ENCODE results near the gene OSBPL3.

Gene OSBPL3

GRCh38 chr7:25006276-25006675 lies 26.3 kb upstream of the OSBPL3 start:
- Histone ChIP-seq H3K27me3 (ENCODE audit: control insufficient read depth, insufficient read depth, low read length) (no peaks in the 10 kb centered on the region), H3K4me2 (ENCODE audit: low read length) (no peak overlapping the region), H3K36me3 (ENCODE audit: insufficient read depth, low read length) (no peaks in the 10 kb centered on the region), H3K9ac (ENCODE audit: low read depth, low read length) (no peak overlapping the region), H3K4me1 (ENCODE audit: control insufficient read depth, insufficient read depth, low read length) (peaks cover 6% of the 10 kb centered on the region), H3K9me3 (replicated peaks; ENCODE audit: low read length) (no peaks in the 10 kb centered on the region), H3K4me3 (ENCODE audit: low read length) (no peak overlapping the region)

- H3K4me1 ChIP-seq (ENCODE audit: control insufficient read depth, insufficient read depth, low read length), result peaks cover 6% of the 10 kb centered on the region
- no peaks in the 10 kb centered on the region for H3K36me3 ChIP-seq (ENCODE audit: insufficient read depth, low read length)
- no peak overlapping the region for H3K4me2 ChIP-seq (ENCODE audit: low read length)
- no peak overlapping the region for H3K4me3 ChIP-seq (ENCODE audit: low read length)
- H3K27me3 ChIP-seq (ENCODE audit: control insufficient read depth, insufficient read depth, low read length), result no peaks in the 10 kb centered on the region
- no peak overlapping the region for H3K9ac ChIP-seq (ENCODE audit: low read depth, low read length)
- H3K9me3 ChIP-seq (replicated peaks; ENCODE audit: low read length), result no peaks in the 10 kb centered on the region
Observed at GRCh38 chr7:25005658-25006057, 25.7 kb upstream of the OSBPL3 start.

- Histone ChIP-seq H3K4me2 (ENCODE audit: low read length) (no peak overlapping the region), H3K9ac (ENCODE audit: low read depth, low read length) (no peak overlapping the region), H3K4me1 (ENCODE audit: control insufficient read depth, insufficient read depth, low read length) (no peaks in the 10 kb centered on the region), H3K4me3 (ENCODE audit: low read length) (no peak overlapping the region), H3K9me3 (replicated peaks; ENCODE audit: low read length) (no peaks in the 10 kb centered on the region), H3K36me3 (ENCODE audit: insufficient read depth, low read length) (no peaks in the 10 kb centered on the region), H3K27me3 (ENCODE audit: control insufficient read depth, insufficient read depth, low read length) (no peaks in the 10 kb centered on the region)
Observed at GRCh38 chr7:25002786-25003185, 22.8 kb upstream of the OSBPL3 start.

- no peaks in the 10 kb centered on the region for H3K9me3 ChIP-seq (replicated peaks; ENCODE audit: low read length)
- no peak overlapping the region for H3K4me2 ChIP-seq (ENCODE audit: low read length)
- H3K36me3 ChIP-seq (ENCODE audit: insufficient read depth, low read length), result no peaks in the 10 kb centered on the region
- H3K4me3 ChIP-seq (ENCODE audit: low read length), result no peak overlapping the region
- no peaks in the 10 kb centered on the region for H3K27me3 ChIP-seq (ENCODE audit: control insufficient read depth, insufficient read depth, low read length)
- H3K4me1 ChIP-seq (ENCODE audit: control insufficient read depth, insufficient read depth, low read length), result no peaks in the 10 kb centered on the region
- H3K9ac ChIP-seq (ENCODE audit: low read depth, low read length), result no peak overlapping the region
Observed at GRCh38 chr7:24995466-24995865, 15.5 kb upstream of the OSBPL3 start.

- Histone ChIP-seq H3K9ac (ENCODE audit: low read depth, low read length) (no peak overlapping the region), H3K4me3 (ENCODE audit: low read length) (no peak overlapping the region), H3K36me3 (ENCODE audit: insufficient read depth, low read length) (no peaks in the 10 kb centered on the region), H3K9me3 (replicated peaks; ENCODE audit: low read length) (no peaks in the 10 kb centered on the region), H3K4me1 (ENCODE audit: control insufficient read depth, insufficient read depth, low read length) (no peaks in the 10 kb centered on the region), H3K4me2 (ENCODE audit: low read length) (no peak overlapping the region), H3K27me3 (ENCODE audit: control insufficient read depth, insufficient read depth, low read length) (no peaks in the 10 kb centered on the region)
Observed at GRCh38 chr7:24992314-24992713, 12.3 kb upstream of the OSBPL3 start.

GRCh38 chr7:24991353-24991752 lies 11.4 kb upstream of the OSBPL3 start:
- H3K27me3 ChIP-seq (ENCODE audit: control insufficient read depth, insufficient read depth, low read length), result no peaks in the 10 kb centered on the region
- H3K36me3 ChIP-seq (ENCODE audit: insufficient read depth, low read length), result no peaks in the 10 kb centered on the region
- no peaks in the 10 kb centered on the region for H3K9me3 ChIP-seq (replicated peaks; ENCODE audit: low read length)
- H3K4me1 ChIP-seq (ENCODE audit: control insufficient read depth, insufficient read depth, low read length), result no peaks in the 10 kb centered on the region
- no peak overlapping the region for H3K4me3 ChIP-seq (ENCODE audit: low read length)
- H3K9ac ChIP-seq (ENCODE audit: low read depth, low read length), result no peak overlapping the region
- no peak overlapping the region for H3K4me2 ChIP-seq (ENCODE audit: low read length)

GRCh38 chr7:24987331-24987842 lies 7.4 kb upstream of the OSBPL3 start:
- H3K9ac ChIP-seq (ENCODE audit: low read depth, low read length), result no peak overlapping the region
- no peak overlapping the region for H3K4me2 ChIP-seq (ENCODE audit: low read length)
- H3K9me3 ChIP-seq (replicated peaks; ENCODE audit: low read length), result no peaks in the 10 kb centered on the region
- H3K4me1 ChIP-seq (ENCODE audit: control insufficient read depth, insufficient read depth, low read length), result no peaks in the 10 kb centered on the region
- H3K4me3 ChIP-seq (ENCODE audit: low read length), result no peak overlapping the region
- no peaks in the 10 kb centered on the region for H3K27me3 ChIP-seq (ENCODE audit: control insufficient read depth, insufficient read depth, low read length)
- no peaks in the 10 kb centered on the region for H3K36me3 ChIP-seq (ENCODE audit: insufficient read depth, low read length)

GRCh38 chr7:24982917-24983316 lies 2.9 kb upstream of the OSBPL3 start:
- no peak overlapping the region for H3K9ac ChIP-seq (ENCODE audit: low read depth, low read length)
- no peak overlapping the region for H3K4me3 ChIP-seq (ENCODE audit: low read length)
- no peak overlapping the region for H3K4me2 ChIP-seq (ENCODE audit: low read length)
- no peaks in the 10 kb centered on the region for H3K9me3 ChIP-seq (replicated peaks; ENCODE audit: low read length)
- H3K4me1 ChIP-seq (ENCODE audit: control insufficient read depth, insufficient read depth, low read length), result peaks cover 19% of the 10 kb centered on the region
- no peaks in the 10 kb centered on the region for H3K36me3 ChIP-seq (ENCODE audit: insufficient read depth, low read length)
- no peaks in the 10 kb centered on the region for H3K27me3 ChIP-seq (ENCODE audit: control insufficient read depth, insufficient read depth, low read length)

GRCh38 chr7:24981171-24981951 lies 1.4 kb upstream of the OSBPL3 start:
- H3K9ac ChIP-seq (ENCODE audit: low read depth, low read length), result peak overlapping the region; percentile 85
- peak overlapping the region; percentile 80 for H3K4me3 ChIP-seq (ENCODE audit: low read length)
- H3K4me1 ChIP-seq (ENCODE audit: control insufficient read depth, insufficient read depth, low read length), result peaks cover 19% of the 10 kb centered on the region
- no peaks in the 10 kb centered on the region for H3K9me3 ChIP-seq (replicated peaks; ENCODE audit: low read length)
- no peaks in the 10 kb centered on the region for H3K36me3 ChIP-seq (ENCODE audit: insufficient read depth, low read length)
- no peaks in the 10 kb centered on the region for H3K27me3 ChIP-seq (ENCODE audit: control insufficient read depth, insufficient read depth, low read length)
- H3K4me2 ChIP-seq (ENCODE audit: low read length), result peak overlapping the region; percentile 96

GRCh38 chr7:24980534-24981170 lies 674 bp upstream of the OSBPL3 start:
- no peaks in the 10 kb centered on the region for H3K27me3 ChIP-seq (ENCODE audit: control insufficient read depth, insufficient read depth, low read length)
- peak overlapping the region; percentile 80 for H3K4me3 ChIP-seq (ENCODE audit: low read length)
- peak overlapping the region; percentile 85 for H3K9ac ChIP-seq (ENCODE audit: low read depth, low read length)
- H3K4me2 ChIP-seq (ENCODE audit: low read length), result peak overlapping the region; percentile 96
- H3K4me1 ChIP-seq (ENCODE audit: control insufficient read depth, insufficient read depth, low read length), result peaks cover 21% of the 10 kb centered on the region
- no peaks in the 10 kb centered on the region for H3K36me3 ChIP-seq (ENCODE audit: insufficient read depth, low read length)
- H3K9me3 ChIP-seq (replicated peaks; ENCODE audit: low read length), result no peaks in the 10 kb centered on the region

- Histone ChIP-seq H3K4me2 (ENCODE audit: low read length) (peak overlapping the region; percentile 71), H3K9ac (ENCODE audit: low read depth, low read length) (peak overlapping the region; percentile 81), H3K9me3 (replicated peaks; ENCODE audit: low read length) (no peaks in the 10 kb centered on the region), H3K4me3 (ENCODE audit: low read length) (peak overlapping the region; percentile 80), H3K36me3 (ENCODE audit: insufficient read depth, low read length) (no peaks in the 10 kb centered on the region), H3K27me3 (ENCODE audit: control insufficient read depth, insufficient read depth, low read length) (no peaks in the 10 kb centered on the region), H3K4me1 (ENCODE audit: control insufficient read depth, insufficient read depth, low read length) (peaks cover 23% of the 10 kb centered on the region)
Observed at GRCh38 chr7:24979470-24979862, 512 bp downstream of the OSBPL3 start.
